GM18867 (cell line): Measurements from ENCODE around the gene SIRPG.
"Not testable (repeated sequence)": the region's sequence is repeated elsewhere in the genome, so short reads cannot be mapped to it uniquely, and the experiment has no call there.

Source experiments
- ATAC-seq: cut with Tn5 transposase; IDR thresholded peaks from one replicate; pipeline ENCODE4 v1.9.1; 2021; ENCODE audit warnings: mild to moderate bottlenecking, moderate library complexity; ENCODE audit not compliant: unreplicated experiment

Gene SIRPG

GRCh38 chr20:1657556-1658334 lies at the start of gene SIRPG:
TSS of gene SIRPG (minus strand) at chr20:1657779. CDS start at chr20:1657714, 65 bp downstream.
- ATAC-seq = no peak

- not testable (repeated sequence) for ATAC-seq
Observed at GRCh38 chr20:1706887-1707286, 49.3 kb upstream of the SIRPG start.

DNA sequence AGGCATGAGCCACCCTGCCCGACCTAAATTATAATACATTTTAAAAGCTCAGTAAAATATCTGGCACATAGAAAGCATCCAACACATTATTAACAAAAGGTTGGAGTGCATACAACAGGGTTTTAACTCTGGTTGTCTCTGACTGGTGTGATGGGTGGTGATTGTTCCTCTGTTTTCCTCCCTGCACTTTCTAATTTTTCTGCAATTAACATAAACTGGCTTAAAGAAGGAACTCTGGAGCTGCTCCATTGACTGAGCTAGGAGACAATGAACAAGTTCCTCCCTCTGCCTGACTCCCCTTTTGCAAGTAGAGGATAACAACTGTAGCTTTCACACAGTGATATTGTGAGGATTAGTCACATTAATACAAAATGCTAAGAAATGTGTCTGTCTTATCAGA lies 48.5 kb upstream of the SIRPG start:
- no peak for ATAC-seq

DNA sequence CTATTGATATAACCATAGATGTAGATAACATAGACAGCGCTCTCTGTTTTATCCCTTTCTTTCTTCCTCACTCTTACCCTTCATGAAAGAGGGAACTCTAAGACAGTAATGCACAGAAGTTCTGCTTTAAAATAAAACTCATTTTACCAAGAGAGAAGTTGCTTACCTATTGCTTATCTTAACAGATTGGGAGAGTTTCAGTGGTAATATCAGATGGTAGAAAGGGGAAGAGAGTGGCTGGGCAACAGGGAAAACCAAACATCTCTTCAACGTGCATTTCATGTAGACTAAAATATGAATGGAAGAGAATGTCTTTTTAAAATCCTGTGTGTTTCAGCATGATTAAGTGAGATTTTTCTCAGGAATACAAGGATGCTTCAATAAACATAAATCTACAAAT lies 45.3 kb upstream of the SIRPG start:
- no peak for ATAC-seq

- ATAC-seq = no peak
Observed at GRCh38 chr20:1702328-1702727, 44.7 kb upstream of the SIRPG start.

DNA sequence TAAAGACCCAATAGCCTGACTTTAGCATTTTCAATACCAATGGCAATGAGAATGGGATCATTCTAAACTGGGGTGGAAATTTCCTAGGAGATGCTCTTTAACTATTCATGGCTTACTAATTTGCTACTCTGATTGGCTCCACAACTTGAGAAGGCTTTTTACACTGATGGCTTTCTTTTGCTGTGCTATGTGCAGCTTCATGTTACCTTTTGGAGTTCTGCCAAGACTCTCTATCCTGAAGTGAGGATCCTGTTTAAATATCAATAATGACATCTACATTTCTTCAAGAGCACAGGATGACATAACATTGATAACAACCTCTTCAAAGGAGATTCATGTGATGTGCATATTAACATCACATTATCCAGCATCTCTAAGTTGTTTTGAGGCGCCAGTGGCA lies 43.4 kb upstream of the SIRPG start:
- no peak for ATAC-seq

GRCh38 chr20:1697592-1697991 lies 40.0 kb upstream of the SIRPG start:
- no peak for ATAC-seq

- no peak for ATAC-seq
Observed at GRCh38 chr20:1696521-1697209, 39.1 kb upstream of the SIRPG start.

GRCh38 chr20:1694672-1695071 lies 37.1 kb upstream of the SIRPG start:
- no peak for ATAC-seq

DNA sequence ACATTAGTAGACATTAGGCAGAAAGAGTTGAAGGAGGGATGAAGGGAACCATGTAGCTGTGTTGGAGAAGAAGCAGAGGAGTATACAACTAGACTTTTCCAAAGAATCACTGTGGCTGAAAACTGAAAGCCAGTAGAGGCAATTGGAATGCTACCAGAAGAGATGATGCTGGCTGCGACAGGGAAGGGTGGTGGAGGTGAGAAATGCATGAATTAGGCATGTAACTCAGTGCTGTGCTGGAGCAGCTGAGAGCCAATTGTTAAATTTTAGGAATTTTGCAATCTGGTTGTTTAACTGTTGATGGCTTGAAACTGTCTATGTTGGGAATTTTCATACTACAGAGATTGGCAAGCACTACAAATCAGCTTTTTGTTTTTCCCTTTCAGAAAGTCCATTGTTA lies 35.8 kb upstream of the SIRPG start:
- no peak for ATAC-seq

DNA sequence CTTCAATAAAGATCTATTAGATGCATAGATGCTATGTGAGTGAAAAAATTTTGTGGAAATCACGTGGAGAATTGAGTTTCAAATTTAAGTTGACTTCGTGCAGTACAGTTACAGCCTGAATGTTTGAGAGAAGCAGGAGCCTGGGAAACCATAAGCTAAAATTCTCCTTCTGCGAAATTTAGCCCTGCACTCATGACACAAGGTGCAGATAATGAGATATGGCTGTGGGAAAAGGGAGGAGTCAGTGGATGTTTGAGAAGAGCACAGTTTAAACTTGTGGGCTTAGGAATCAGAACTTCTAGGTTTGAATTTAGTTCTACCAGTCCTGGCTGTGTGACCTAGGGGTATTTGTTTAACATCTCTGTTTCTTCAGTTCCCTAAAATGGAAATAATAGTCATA lies 32.1 kb upstream of the SIRPG start:
- no peak for ATAC-seq

DNA sequence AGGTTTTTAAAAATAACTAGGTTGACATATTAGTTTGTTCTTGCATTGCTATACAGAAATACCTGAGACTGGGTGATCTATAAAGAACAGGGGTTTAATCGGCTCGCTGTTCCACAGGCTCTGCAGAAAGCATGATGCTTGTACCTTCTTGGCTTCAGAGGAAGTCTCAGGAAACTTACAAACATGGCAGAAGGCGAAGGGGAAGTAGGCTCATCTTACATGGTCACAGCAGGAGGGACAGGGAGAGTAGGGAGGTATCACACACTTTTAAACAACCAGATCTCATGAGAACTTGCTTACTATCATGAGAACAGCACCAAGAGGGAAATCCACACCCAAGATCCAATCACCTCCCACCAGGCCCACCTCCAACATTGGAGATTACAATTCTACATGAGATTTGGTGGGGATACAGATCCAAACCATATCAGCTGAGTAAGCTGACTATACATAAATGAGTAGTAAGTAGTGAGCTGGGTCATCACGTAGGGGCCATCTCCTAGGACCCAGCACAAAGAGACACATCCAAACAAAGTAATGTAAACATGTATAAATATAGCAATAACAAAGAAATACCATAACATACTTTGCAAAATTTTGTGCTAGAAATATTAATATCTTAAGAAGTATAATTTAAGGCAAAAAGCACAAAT lies 31.4 kb upstream of the SIRPG start:
- no peak for ATAC-seq

DNA sequence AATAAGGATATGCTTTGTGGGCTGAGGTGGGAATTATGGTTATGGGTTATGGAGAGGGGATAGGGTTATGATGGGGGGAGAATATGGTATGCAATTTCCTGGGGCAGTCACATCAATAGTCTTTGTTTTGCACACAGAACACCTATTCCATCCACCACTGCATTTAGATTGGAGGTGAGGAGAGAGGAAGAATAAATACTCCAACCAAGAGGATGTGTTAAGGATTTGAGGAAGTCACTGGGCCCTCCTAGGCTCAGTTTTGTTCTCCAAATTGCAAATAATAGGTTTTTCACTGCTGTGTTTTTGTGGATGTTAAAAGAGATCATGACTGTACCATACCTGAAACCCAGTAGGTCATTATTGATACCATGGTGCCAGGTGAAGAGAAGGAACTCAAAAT lies 29.5 kb upstream of the SIRPG start:
- no peak for ATAC-seq

DNA sequence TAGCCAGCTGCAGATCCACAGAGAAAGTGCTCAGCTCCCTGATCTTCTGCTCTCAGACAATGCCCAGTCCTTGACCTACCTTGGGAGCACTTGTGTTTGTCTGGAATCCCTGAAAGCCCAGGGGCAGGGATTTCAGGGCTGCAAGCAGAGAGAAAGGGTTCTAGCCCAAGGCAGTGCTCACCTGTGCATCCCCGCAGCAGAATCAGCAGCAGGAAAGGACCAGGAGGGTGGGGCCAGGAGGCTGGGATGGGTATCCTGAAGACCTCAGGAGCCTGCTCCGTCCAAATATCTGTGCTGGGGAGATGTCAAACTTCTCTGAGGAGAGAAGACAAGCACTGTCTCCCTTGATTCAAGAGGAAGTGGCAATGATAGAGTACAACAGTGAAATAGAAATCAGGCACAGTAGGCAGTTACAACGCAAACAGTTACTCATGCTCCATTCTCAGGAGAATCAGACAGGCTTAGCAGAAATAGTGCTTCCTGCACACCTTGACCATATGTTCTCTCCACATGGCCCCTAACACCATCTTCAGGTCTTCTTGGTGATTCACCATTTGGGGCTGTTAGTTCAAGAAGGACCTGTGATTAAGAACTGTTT lies 28.7 kb upstream of the SIRPG start:
- ATAC-seq = no peak

GRCh38 chr20:1685304-1686052 lies 27.9 kb upstream of the SIRPG start:
- ATAC-seq = no peak

DNA sequence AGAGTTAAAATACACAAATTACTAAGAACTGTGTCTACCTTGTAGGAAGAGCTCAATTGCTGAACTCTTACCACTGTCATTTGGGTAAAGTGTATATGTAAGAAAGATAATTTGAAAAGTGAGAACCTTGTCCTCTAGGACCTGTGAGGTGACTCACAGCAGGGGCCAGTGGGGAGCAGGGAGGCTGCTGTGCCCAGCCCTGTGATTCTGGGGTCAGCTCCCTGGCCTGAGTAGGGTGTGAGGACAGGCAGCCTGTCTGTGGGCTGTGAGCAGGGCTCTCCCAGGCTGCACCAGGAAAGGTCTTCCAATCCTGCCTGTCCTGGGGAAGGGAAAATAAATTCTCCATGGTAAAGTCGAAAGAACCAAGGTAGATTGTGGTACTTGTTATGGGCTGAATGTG lies 27.3 kb upstream of the SIRPG start:
- ATAC-seq = no peak

DNA sequence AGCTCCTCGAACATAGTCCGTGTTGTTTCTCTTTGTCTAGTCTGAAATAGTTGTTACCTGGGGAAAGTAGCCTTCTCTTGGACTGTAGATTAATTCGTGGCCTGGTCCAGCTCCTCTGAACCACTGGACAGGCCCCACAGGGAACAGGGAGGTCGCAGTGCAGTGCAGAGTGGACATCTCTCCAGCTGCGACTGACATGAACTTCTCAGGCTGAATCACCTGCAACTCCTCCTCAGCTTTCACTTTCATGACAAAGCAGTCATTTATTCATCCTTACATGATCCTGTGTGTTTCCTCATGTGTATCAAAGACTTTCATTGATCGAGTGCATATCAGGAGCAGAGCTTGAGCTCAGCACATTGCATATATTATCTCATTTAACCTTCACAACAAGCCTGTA lies 19.1 kb upstream of the SIRPG start:
- no peak for ATAC-seq

- ATAC-seq = no peak
Observed at GRCh38 chr20:1674990-1675780, 17.6 kb upstream of the SIRPG start.

DNA sequence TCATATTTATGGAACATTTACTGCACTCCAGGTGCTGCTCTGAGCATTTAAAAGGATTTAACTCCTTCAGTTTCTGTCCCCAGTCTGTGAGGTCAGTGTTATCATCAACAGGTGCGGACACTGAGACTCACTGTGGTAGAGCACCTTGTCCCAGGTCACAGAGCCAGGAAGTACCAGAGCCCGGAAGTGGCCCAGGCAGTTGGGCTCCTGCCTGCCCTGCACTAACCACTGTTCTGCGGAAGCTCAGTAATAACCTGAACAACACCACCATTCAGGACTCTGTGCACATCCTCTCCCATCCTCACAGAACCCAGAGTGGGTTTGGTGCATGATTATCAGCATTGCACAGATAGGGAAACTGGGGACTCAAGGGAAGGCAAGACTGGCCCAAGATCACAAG lies 16.8 kb upstream of the SIRPG start:
- no peak for ATAC-seq

- no peak for ATAC-seq
Observed at GRCh38 chr20:1673424-1673823, 15.8 kb upstream of the SIRPG start.
